Rectal smooth muscle tissue (tissue), 1 donor: Measurements from ENCODE around the gene NAPG.
"Not testable (repeated sequence)": the region's sequence is repeated elsewhere in the genome, so short reads cannot be mapped to it uniquely, and the experiment has no call there.

Experiments used
- H3K27ac ChIP-seq: one replicate; pipeline ENCODE4 v1.7.0; 2013; ENCODE audit warnings: low read depth, low read length, inconsistent platforms
- H3K27me3 ChIP-seq: one replicate; pipeline ENCODE4 v1.7.0; 2013; ENCODE audit warnings: low read length; ENCODE audit not compliant: control insufficient read depth, insufficient read depth
- H3K36me3 ChIP-seq: one replicate; pipeline ENCODE4 v1.7.0; 2013; ENCODE audit warnings: low read length; ENCODE audit not compliant: control insufficient read depth, insufficient read depth
- H3K4me1 ChIP-seq: one replicate; pipeline ENCODE4 v1.7.0; 2013; ENCODE audit warnings: low read length; ENCODE audit not compliant: control insufficient read depth, insufficient read depth
- H3K4me3 ChIP-seq: one replicate; pipeline ENCODE4 v1.7.0; 2013; ENCODE audit warnings: low read length
- H3K9ac ChIP-seq: one replicate; pipeline ENCODE4 v1.7.0; 2013; ENCODE audit warnings: low read length

Gene NAPG

DNA sequence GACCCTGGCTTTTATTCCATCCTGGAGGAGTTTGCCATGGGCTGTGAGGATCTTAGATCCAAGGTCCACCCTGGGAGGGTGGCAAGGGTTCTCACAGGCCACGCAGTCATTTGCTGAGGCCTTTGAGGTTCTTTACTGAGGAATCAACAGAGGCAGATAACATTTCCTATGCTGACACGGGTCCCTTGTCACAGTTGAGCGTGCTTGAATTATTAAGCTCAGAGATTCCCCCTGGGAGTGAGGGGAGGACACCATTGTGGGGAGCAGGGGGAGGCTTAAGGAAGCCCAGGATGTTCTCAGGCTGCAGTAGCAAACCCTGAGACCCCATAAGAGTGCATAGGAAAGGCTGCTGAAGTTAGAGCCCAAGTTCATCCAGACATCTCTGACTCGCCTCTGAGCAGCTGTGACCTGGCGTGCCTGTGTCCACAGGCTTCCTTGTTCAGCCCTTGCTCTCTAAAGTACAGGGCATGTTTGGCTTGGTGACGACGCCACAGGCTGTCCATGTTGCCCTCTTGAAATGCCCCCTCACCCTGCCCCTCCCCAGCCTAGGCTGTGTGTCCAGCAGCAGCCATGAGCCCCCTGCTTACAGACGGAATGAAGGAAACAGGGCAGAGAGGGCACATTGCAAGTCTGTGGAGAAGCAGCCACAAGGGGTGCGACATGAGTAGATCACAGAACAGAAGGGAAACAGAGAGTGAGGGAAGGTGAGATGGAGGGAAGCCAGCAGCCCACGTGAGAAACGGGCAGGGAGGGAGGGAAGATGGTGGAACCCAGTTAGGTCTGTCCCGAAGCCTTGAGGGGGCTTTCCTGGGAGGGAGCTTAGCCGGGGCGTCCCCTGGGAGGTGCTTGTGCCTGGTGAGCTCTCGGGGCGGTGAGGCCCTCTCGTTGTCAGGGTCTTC lies 34.0 kb downstream of the NAPG start:
- peaks cover 7% of the 10 kb centered on the region for H3K36me3 ChIP-seq
- H3K27me3 ChIP-seq, result no peaks in the 10 kb centered on the region
- H3K4me3 ChIP-seq, result peak overlapping the region; percentile 42
- H3K27ac ChIP-seq, result no peak overlapping the region
- H3K4me1 ChIP-seq, result no peaks in the 10 kb centered on the region
- H3K9ac ChIP-seq, result no peak overlapping the region

DNA sequence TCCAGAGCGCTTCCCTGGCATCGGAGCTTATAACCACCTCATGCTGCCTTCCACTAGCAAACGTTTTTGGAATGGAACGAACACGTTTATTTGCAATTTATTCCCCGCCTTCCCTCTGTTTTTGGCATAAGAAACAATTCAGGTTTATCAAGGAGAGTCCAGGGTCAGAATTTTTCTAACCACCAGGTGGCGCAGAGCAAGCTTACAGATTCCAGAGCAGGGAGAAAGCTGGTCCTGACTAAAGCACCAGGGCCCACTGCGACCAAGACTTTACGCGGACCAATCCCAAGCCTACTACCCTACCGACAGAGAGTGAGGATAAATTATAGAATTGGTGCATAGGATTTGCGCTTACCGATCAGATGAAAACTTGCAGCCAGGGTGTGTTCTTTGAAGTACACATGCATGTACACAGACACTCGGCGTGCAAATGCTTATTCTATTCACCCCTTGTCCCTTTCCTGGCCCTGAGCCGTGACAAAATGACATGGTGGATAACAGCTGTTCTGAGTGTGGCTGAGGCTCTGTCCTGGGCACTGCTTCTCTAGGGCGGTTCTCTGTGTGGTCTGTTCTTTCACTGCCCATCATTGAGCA lies 34.7 kb downstream of the NAPG start:
- Histone ChIP-seq H3K36me3 (peaks cover 3% of the 10 kb centered on the region), H3K9ac (no peak overlapping the region), H3K27ac (no peak overlapping the region), H3K27me3 (no peaks in the 10 kb centered on the region), H3K4me3 (peak overlapping the region; percentile 42), H3K4me1 (no peaks in the 10 kb centered on the region)

DNA sequence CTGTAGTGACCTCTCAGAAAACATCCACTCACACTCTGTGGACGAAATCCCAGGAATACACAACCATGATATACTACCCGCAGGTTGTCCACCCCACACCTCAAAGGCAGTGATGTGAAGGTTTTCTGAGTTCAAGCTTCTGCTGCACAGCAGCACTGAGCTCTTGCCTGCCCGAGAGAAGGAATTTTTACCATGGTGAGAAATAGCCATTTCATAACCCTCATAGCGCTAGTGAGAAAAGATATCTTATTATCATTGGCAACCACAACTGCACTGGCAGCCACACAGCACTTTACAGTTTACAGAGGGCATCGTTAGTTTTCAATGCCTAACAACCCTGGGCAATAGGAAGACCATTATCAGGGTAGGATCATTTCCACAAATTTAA lies 36.9 kb downstream of the NAPG start:
- Histone ChIP-seq H3K4me1 (no peaks in the 10 kb centered on the region), H3K4me3 (no peak overlapping the region), H3K27me3 (no peaks in the 10 kb centered on the region), H3K36me3 (no peaks in the 10 kb centered on the region), H3K9ac (no peak overlapping the region), H3K27ac (no peak overlapping the region)

DNA sequence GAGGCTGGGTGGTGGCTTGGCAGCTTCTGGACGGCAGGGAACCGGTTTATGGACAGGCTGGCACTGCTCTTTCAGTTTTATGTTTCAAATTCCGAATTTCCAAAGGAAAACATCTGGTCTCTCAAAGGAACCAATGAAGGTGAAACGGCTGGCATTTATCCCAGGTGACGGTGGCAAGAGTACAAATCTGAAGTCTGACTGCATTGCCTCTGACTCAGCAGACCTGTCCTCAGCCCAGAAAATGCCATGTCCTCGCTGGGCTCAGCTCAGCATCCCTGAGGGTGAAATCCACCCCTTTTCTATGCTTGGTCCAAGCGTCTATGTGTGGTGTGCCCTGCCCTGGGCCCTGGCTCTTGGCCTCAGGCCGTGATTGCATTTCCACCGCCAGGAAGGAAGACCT lies 38.1 kb downstream of the NAPG start:
- Histone ChIP-seq H3K27ac (no peak overlapping the region), H3K27me3 (no peaks in the 10 kb centered on the region), H3K4me3 (no peak overlapping the region), H3K9ac (no peak overlapping the region), H3K4me1 (no peaks in the 10 kb centered on the region), H3K36me3 (no peaks in the 10 kb centered on the region)

DNA sequence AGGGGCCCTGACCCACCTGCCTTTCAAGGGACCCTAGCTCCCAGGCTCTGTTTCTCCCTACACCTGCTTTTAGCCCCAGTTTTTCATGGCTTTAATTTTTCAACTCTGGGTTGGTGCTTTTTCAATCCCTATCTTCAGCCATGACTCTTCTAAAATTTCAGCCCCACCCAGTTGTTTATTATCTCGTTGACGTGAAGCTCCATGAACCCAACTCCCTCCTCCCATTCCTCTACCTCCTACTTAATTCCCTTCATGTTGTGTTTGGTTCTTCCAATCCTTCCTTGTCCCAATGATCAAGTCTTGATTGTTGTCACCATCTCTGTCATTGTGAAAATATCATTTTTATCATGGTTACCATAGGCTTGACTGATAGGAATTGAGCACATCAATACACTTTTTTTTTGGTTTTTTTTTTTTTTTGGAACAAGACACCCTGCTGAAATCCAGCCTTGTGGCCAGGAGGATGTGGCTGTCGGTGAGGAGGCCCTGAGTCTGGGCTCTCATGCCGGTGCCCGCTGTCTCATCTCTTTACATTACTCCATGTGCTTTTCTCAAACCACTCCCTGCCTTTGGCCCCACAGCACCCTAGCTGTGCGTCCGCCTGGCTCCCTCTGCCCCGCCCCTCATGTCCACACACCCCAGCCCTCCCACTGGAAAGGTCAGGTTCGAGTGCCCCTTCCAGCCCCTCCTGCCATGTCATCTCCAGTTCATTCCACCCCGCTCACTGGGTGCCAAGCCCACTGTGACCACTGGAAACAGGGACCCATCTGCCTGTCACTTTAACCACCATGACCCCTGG lies 39.3 kb downstream of the NAPG start:
- no peaks in the 10 kb centered on the region for H3K4me1 ChIP-seq
- no peaks in the 10 kb centered on the region for H3K27me3 ChIP-seq
- H3K9ac ChIP-seq, result no peak overlapping the region
- no peak overlapping the region for H3K27ac ChIP-seq
- no peak overlapping the region for H3K4me3 ChIP-seq
- no peaks in the 10 kb centered on the region for H3K36me3 ChIP-seq

DNA sequence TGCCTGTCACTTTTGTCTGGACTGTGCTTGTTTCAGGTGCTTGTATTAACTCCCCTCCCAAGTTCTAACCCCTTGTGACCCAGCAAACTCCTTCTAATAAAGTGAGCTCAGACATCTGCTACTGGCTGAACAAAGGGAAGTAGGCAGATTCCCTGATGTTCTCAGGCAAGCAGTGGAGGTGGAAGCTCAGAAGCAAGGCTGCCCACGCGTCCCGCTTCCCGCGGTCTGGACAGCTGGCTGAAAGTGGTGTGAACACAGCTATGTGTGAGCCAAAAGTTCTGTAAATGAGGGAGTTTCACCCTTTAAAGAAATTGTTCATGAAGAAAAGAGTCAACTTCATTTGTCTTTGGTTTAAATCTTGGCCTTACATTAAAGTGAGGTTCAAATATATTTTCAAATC lies 40.0 kb downstream of the NAPG start:
- H3K4me1 ChIP-seq, result no peaks in the 10 kb centered on the region
- H3K27ac ChIP-seq, result no peak overlapping the region
- H3K9ac ChIP-seq, result no peak overlapping the region
- no peaks in the 10 kb centered on the region for H3K27me3 ChIP-seq
- H3K4me3 ChIP-seq, result no peak overlapping the region
- no peaks in the 10 kb centered on the region for H3K36me3 ChIP-seq

DNA sequence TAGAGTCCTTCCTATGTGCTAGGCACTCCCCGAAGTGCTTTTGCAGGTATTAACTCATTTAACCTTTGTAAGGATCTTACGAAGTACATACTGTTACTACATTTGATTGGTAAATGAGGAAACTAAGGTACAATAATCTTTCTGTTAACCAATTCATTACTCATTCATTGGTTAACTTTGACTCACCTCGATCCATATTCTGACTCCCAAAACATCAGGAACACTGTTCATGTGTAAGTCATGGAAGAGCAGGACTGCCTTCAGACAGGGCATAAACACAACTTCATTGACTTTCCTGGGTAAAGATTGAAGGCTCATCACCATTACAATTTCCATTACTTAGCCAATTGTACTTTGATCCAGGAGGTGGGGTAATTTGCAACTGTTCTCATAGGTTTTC lies 40.6 kb downstream of the NAPG start:
- Histone ChIP-seq H3K27me3 (no peaks in the 10 kb centered on the region), H3K36me3 (no peaks in the 10 kb centered on the region)

DNA sequence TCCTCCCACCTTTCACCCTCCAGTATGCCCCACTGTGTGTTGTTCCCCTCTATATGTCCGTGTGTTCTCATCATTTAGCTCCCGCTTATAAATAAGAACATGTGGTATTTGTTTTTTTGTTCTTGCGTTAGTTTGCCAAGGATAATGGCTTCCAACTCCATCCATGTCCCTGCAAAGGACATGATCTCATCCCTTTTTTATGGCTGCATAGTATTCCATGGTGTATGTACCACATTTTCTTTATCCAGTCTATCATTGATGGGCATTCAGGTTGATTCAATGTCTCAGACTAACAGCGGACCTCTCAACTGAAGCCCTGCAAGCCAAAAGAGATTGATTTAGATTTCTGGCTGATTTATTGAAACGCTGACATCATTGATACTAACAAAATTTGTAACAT lies 44.1 kb downstream of the NAPG start:
- not testable (repeated sequence) for H3K9ac ChIP-seq, H3K4me3 ChIP-seq, H3K27ac ChIP-seq, H3K27me3 ChIP-seq, H3K36me3 ChIP-seq, H3K4me1 ChIP-seq

More for the DNA sequence above, 40.6 kb downstream of the NAPG start:
- no peak overlapping the region for H3K27ac ChIP-seq
- H3K4me3 ChIP-seq, result no peak overlapping the region
- H3K9ac ChIP-seq, result no peak overlapping the region
- no peaks in the 10 kb centered on the region for H3K4me1 ChIP-seq

DNA sequence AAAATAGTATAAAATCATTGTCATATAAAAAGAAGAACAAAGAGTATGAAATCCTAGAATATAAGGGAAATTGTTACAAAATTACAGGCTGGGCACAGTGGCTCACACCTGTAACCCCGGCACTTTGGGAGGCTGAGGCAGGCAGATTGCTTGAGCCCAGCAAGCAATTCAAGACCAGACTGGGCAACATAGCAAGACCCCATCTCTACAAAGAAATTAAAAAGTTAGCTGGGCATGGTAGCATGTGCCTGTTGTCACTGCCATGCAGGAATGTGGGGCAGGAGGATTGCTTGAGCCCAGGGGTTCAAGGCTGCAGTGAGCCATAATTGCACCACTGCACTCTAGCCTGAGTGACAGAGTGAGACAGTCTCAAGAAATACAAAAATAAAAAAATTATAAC lies 44.8 kb downstream of the NAPG start:
- no peak overlapping the region for H3K27ac ChIP-seq
- no peaks in the 10 kb centered on the region for H3K4me1 ChIP-seq
- no peak overlapping the region for H3K9ac ChIP-seq
- no peak overlapping the region for H3K4me3 ChIP-seq
- no peaks in the 10 kb centered on the region for H3K36me3 ChIP-seq
- H3K27me3 ChIP-seq, result no peaks in the 10 kb centered on the region

DNA sequence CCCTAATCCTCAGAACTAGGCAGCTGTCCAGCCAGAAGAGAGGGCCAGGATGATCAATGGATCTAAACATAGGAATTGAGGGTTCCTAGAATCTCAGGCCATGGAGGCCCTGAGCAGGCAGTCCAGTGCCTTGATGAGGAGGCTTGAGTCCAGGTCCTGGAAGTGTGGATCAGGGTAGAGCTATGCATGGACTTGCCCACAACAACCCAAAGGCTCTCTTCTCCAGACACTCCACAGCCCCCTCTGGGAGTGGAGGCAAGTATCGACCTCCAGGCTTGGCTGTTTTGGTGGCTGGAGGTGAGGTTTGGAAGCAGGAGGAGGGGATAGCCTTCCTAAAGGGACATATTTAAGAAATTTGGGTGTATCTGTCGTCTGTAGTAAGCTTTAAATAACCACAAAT lies 45.7 kb downstream of the NAPG start:
- H3K27ac ChIP-seq, result no peak overlapping the region
- H3K27me3 ChIP-seq, result no peaks in the 10 kb centered on the region
- no peaks in the 10 kb centered on the region for H3K36me3 ChIP-seq
- H3K9ac ChIP-seq, result no peak overlapping the region
- H3K4me3 ChIP-seq, result no peak overlapping the region
- H3K4me1 ChIP-seq, result no peaks in the 10 kb centered on the region

DNA sequence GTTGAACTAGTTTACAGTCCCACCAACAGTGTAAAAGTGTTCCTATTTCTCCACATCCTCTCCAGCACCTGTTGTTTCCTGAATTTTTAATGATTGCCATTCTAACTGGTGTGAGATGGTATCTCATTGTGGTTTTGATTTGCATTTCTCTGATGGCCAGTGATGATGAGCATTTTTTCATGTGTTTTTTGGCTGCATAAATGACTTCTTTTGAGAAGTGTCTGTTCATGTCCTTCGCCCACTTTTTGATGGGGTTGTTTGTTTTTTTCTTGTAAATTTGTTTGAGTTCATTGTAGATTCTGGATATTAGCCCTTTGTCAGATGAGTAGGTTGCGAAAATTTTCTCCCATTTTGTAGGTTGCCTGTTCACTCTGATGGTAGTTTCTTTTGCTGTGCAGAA lies 47.4 kb downstream of the NAPG start:
- H3K9ac ChIP-seq, H3K36me3 ChIP-seq, H3K4me1 ChIP-seq, H3K27ac ChIP-seq, H3K27me3 ChIP-seq, H3K4me3 ChIP-seq: not testable (repeated sequence)

DNA sequence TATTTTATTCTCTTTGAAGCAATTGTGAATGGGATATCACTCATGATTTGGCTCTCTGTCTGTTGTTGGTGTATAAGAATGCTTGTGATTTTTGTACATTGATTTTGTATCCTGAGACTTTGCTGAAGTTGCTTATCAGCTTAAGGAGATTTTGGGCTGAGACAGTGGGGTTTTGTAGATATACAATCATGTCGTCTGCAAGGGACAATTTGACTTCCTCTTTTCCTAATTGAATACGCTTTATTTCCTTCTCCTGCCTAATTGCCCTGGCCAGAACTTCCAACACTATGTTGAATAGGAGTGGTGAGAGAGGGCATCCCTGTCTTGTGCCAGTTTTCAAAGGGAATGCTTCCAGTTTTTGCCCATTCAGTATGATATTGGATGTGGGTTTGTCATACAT lies 48.6 kb downstream of the NAPG start:
- H3K27ac ChIP-seq, H3K4me1 ChIP-seq, H3K9ac ChIP-seq, H3K27me3 ChIP-seq, H3K4me3 ChIP-seq, H3K36me3 ChIP-seq: not testable (repeated sequence)
